ENCODE data around the gene ADGRL1. TPM values are rescaled to one million over a fixed set of nuclear protein-coding genes. Genes with fewer than 3 reads are reported as not detected.

ADGRL1 gene
- total and polyA plus RNA-seq, 2 donors (not counting 3 experiments of a cell fraction or from before 2014, with no cell fraction given): 7.3 to 8.3 TPM

- Histone ChIP-seq H3K9ac (replicated peaks; ENCODE audit: extremely low read depth, insufficient read depth, low read length) (peak overlapping the region; percentile 46), H3K27ac (ENCODE audit: insufficient read depth, low read depth, low read length) (no peak overlapping the region)
- no TSS peak for BruUV-seq (replicated peaks)
Observed at GRCh38 chr19:14135985-14136508, 69.9 kb downstream of the ADGRL1 start.

More at GRCh38 chr19:14135985-14136508, 69.9 kb downstream of the ADGRL1 start:
- no peaks in the 10 kb centered on the region for H4K20me1 ChIP-seq (replicated peaks; ENCODE audit: control insufficient read depth, extremely low read depth, insufficient read depth, low read length)
- dilution Hi-C loops (cut with MboI; ENCODE audit: extremely low pct_ligation_motif_present, low sequenced_read_pairs): no loop called here
- FAIRE-seq: no peak
- no peaks in the 10 kb centered on the region for H3K9me1 ChIP-seq (replicated peaks; ENCODE audit: control insufficient read depth, extremely low read depth, insufficient read depth, low read length)
- peaks cover 15% of the 10 kb centered on the region for H3K4me1 ChIP-seq (ENCODE audit: control insufficient read depth, extremely low read depth, insufficient read depth, low read length)
- H3K4me2 ChIP-seq (ENCODE audit: insufficient read depth, low read length): peak overlapping the region; percentile 77
- DNase-seq (ENCODE audit: low read depth, low spot score): no peak
- H3K79me2 ChIP-seq (ENCODE audit: control insufficient read depth, insufficient read depth, low read length): peaks cover 19% of the 10 kb centered on the region
- H3K9me3 ChIP-seq (replicated peaks; ENCODE audit: control insufficient read depth, insufficient read depth, low read length): no peaks in the 10 kb centered on the region
- ChIA-PET POLR2A (interaction anchor here (0.9 to 1.3 kb wide), 2 partner anchors 10 to 23 kb away, joined by 3 read pairs; a partner anchor contains a TSS), CTCF (interaction anchor here (0.7 to 2.4 kb wide), 41 partner anchors 8 to 343 kb away, joined by 3 to 36 read pairs (median 5); partner anchors contain the start of genes MISP3, NANOS3 and PRKACA)
- intact Hi-C loops (cut with micrococcal nuclease): loop anchor here (1.0 to 5.0 kb wide), 8 partner anchors 18 to 341 kb away; partner anchors contain the start of gene PTGER1
- no peaks in the 10 kb centered on the region for H3K27me3 ChIP-seq (ENCODE audit: control insufficient read depth in 2 of 2, insufficient read depth in 2 of 2, low read length in 2 of 2)
- peak overlapping the region; percentile 56 to 67 (median 60) for H3K4me3 ChIP-seq (replicated peaks in 1 of 3; ENCODE audit: insufficient read depth in 1 of 3, low read depth in 1 of 3, low read length in 3 of 3)
- TF ChIP-seq POLR2AphosphoS5 (IDR thresholded peaks at IDR 0.05; ENCODE audit: insufficient read depth, low read depth, low read length) (no peak), POLR2A (IDR thresholded peaks at IDR 0.05; ENCODE audit: low read depth, low read length) (no peak), MAX (IDR thresholded peaks at IDR 0.05; ENCODE audit: insufficient read depth, insufficient read length) (no peak), JUN (IDR thresholded peaks at IDR 0.05; ENCODE audit: borderline replicate concordance, insufficient read depth, insufficient read length, low read depth) (no peak), FOS (IDR thresholded peaks at IDR 0.05; ENCODE audit: borderline replicate concordance, insufficient read depth, low read length) (no peak), MYC (IDR thresholded peaks at IDR 0.05; ENCODE audit: low read depth, low read length) (no peak), GATA2 (IDR thresholded peaks at IDR 0.05; ENCODE audit: insufficient read depth, insufficient read length, low read depth, low read length) (no peak), EZH2 (IDR thresholded peaks at IDR 0.05; ENCODE audit: borderline replicate concordance, low read depth, low read length, severe bottlenecking) (no peak)
- TF ChIP-seq, protein P1, sequence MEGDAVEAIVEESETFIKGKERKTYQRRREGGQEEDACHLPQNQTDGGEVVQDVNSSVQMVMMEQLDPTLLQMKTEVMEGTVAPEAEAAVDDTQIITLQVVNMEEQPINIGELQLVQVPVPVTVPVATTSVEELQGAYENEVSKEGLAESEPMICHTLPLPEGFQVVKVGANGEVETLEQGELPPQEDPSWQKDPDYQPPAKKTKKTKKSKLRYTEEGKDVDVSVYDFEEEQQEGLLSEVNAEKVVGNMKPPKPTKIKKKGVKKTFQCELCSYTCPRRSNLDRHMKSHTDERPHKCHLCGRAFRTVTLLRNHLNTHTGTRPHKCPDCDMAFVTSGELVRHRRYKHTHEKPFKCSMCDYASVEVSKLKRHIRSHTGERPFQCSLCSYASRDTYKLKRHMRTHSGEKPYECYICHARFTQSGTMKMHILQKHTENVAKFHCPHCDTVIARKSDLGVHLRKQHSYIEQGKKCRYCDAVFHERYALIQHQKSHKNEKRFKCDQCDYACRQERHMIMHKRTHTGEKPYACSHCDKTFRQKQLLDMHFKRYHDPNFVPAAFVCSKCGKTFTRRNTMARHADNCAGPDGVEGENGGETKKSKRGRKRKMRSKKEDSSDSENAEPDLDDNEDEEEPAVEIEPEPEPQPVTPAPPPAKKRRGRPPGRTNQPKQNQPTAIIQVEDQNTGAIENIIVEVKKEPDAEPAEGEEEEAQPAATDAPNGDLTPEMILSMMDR (IDR thresholded peaks at IDR 0.05; ENCODE audit: extremely low read depth in 1 of 2, insufficient read depth in 1 of 2, low read depth in 1 of 2, low read length in 2 of 2): no peak
- peak overlapping the region; percentile 97 for H2AFZ ChIP-seq (ENCODE audit: low read depth, low read length)
- peaks cover 0 to 3% of the 10 kb centered on the region in 2 experiments for H3K36me3 ChIP-seq (ENCODE audit: control insufficient read depth in 2 of 2, extremely low read depth in 1 of 2, insufficient read depth in 2 of 2, low read length in 2 of 2)
